ENCODE measurements around the gene AKR1E2. TPM values are rescaled to one million over a fixed set of nuclear protein-coding genes. Genes with fewer than 3 reads are reported as not detected.

The AKR1E2 gene
- total and polyA plus RNA-seq, 10 of the 15 experiments (the other 5 are each of a cell fraction or from before 2014, with no cell fraction given), result not detected

GRCh38 chr10:4790045-4790444 is 36.0 kb upstream of the AKR1E2 start:
- no TSS peak for BruUV-seq (replicated peaks)
- intact Hi-C loops (cut with micrococcal nuclease; ENCODE audit: unreplicated experiment) (no loop called here), in situ Hi-C loops (cut with MboI) (no loop called here)
- H3K4me1 ChIP-seq (ENCODE audit: control insufficient read depth, insufficient read depth, low read length), result no peaks in the 10 kb centered on the region
- whole genome bisulfite sequencing (ENCODE audit: insufficient coverage, insufficient replicate concordance, low lambda C conversion rate, missing lambda C conversion rate), result 58% methylated on average over 3 of the region's 3 CpGs
- ChIA-PET RAD21 (ENCODE audit: unreplicated experiment) (no interaction called here), SMC1A (ENCODE audit: uncharacterized antibody, unreplicated experiment) (no interaction called here), CTCF (interaction anchor here (2.8 kb wide), 1 partner anchor 26 kb away, joined by 10 read pairs; no protein-coding TSS in a partner anchor), POLR2A (no interaction called here)
- no peak overlapping the region for H3K27ac ChIP-seq (ENCODE audit: control insufficient read depth, insufficient read depth)
- ATAC-seq, result no peak
- H3K27me3 ChIP-seq (replicated peaks in 1 of 2; ENCODE audit: control insufficient read depth in 2 of 2, insufficient read depth in 2 of 2, low read length in 1 of 2), result no peaks in the 10 kb centered on the region
- H3K4me2 ChIP-seq (ENCODE audit: control insufficient read depth, insufficient read depth), result no peak overlapping the region
- H3K79me2 ChIP-seq (ENCODE audit: control insufficient read depth, insufficient read depth, low read length), result no peaks in the 10 kb centered on the region
- no peaks in the 10 kb centered on the region for H3K36me3 ChIP-seq (ENCODE audit: control insufficient read depth in 2 of 2, insufficient read depth in 2 of 2, low read length in 1 of 2)
- no peak overlapping the region for H3K9ac ChIP-seq (ENCODE audit: control insufficient read depth, insufficient read depth, low read length)
- no peak for FAIRE-seq
- DNase-seq (ENCODE audit: low read depth, low spot score), result no peak
- no peaks in the 10 kb centered on the region for H4K20me1 ChIP-seq (ENCODE audit: control insufficient read depth, insufficient read depth)
- H3K9me3 ChIP-seq (replicated peaks; ENCODE audit: control insufficient read depth, insufficient read depth, low read length), result no peaks in the 10 kb centered on the region
- no peak overlapping the region for H3K4me3 ChIP-seq
- TF ChIP-seq BHLHE40 (IDR thresholded peaks at IDR 0.05; ENCODE audit: borderline replicate concordance in 1 of 2, low read depth in 2 of 2, low read length in 1 of 2), result no peak
- TF ChIP-seq TCF12 (IDR thresholded peaks at IDR 0.05; ENCODE audit: low read depth, low read length), result no peak
- TF ChIP-seq RAD21 (IDR thresholded peaks at IDR 0.05; ENCODE audit: insufficient read depth, low read depth, low read length), result no peak
- no peak for TF ChIP-seq ZNF687 (IDR thresholded peaks at IDR 0.05)
- no peak overlapping the region for H2AFZ ChIP-seq (ENCODE audit: control insufficient read depth, low read depth, low read length)

All from GM12878 (cell line).